ENCODE data around the gene TRIM58.

TRIM58 gene, protein sequence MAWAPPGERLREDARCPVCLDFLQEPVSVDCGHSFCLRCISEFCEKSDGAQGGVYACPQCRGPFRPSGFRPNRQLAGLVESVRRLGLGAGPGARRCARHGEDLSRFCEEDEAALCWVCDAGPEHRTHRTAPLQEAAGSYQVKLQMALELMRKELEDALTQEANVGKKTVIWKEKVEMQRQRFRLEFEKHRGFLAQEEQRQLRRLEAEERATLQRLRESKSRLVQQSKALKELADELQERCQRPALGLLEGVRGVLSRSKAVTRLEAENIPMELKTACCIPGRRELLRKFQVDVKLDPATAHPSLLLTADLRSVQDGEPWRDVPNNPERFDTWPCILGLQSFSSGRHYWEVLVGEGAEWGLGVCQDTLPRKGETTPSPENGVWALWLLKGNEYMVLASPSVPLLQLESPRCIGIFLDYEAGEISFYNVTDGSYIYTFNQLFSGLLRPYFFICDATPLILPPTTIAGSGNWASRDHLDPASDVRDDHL

DNA sequence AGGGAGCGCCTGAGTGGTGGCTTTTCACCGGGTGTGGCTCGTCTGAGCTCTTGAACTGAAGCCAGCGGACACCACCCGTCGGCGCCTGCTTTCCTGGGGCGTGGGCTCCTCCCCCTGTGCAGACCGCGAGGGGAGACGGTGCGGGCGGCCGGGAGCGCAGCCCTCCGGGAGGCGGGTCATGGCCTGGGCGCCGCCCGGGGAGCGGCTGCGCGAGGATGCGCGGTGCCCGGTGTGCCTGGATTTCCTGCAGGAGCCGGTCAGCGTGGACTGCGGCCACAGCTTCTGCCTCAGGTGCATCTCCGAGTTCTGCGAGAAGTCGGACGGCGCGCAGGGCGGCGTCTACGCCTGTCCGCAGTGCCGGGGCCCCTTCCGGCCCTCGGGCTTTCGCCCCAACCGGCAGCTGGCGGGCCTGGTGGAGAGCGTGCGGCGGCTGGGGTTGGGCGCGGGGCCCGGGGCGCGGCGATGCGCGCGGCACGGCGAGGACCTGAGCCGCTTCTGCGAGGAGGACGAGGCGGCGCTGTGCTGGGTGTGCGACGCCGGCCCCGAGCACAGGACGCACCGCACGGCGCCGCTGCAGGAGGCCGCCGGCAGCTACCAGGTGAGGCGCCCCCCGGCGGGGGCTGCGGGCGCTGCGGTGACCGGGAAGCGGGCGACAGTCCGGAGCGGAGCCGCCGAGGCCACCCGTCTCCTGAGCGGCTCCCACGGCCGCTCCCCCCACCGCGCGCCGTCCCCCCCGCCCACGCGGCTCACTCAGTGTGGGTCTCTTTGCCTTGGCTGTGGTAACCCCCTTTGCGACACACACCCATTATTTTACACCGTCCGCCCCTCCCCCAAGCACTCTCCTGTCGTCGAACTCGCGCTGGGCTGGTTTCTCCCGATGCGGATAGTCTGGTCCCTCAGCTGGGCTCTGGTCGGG, at the start of gene TRIM58:
Gene TRIM58 (plus strand): TSS at position 119 of the 916 bp plus-strand sequence. CDS start 60 bp downstream, at position 179.
- no peak for DNase-seq (ENCODE audit: low spot score)

DNA sequence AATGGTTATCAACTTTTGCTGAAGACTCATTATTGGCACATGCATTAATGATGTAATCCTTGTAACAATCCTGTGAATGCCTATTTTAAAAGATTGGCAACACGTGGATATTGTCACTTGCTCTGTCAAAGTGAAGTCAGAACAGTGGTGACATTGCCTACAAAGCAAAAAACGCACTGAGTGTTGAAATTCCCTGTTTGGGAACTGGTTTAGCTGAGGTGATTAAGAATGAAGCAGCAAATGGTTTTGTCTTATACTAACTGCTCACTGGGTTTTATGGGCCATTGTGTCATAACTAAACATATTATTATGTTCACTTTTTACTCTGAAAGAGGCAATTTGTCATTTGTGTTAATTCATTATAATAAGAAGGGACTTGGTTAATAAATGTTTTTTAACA, 44.4 kb upstream of the TRIM58 start:
- DNase-seq (ENCODE audit: low spot score), result no peak

DNA sequence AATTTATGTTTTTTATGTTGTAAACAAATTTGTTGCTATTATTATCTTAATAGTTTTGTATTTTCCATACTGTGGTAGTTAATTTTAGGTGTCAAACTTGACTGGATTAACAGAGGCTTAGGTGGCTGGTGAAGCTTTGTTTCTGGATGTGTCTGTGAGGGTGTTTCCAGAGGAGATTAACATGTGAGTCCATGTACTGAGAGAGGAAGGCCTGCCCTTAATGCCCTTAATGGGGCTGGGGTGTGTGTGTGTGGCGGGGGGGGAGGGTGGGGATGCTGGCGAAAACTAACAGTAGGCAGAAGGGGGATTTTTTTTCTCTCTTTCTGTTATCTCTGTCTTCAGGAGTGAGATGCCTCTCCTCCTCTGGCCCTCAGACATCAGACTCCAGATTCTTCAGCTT, 34.9 kb upstream of the TRIM58 start:
- DNase-seq (ENCODE audit: low spot score), result no peak

DNA sequence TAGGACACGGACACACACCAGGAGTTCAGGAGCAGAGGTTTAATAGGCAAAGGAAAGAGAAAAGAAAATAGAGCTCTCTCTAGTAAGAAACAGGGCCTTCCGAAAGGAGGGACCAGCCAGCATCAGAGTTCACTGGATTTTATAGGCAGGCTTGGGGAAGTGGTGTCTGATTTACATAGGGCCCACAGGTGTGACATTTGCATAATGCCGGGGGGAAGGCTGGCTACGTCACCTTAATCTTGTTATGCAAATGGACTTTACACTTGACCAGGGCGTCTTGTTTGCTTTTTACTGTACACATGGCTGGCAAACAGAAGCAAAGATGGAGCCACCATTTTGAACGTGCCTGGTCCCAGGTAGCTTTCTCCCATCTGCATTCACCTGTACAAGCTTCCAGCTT, 33.0 kb upstream of the TRIM58 start, which contains the start of gene OR14A16:
Gene OR14A16 (minus strand): TSS at position 97 of the 400 bp plus-strand sequence. CDS start 8,390 bp downstream, outside the sequence.
- DNase-seq (ENCODE audit: low spot score), result no peak

DNA sequence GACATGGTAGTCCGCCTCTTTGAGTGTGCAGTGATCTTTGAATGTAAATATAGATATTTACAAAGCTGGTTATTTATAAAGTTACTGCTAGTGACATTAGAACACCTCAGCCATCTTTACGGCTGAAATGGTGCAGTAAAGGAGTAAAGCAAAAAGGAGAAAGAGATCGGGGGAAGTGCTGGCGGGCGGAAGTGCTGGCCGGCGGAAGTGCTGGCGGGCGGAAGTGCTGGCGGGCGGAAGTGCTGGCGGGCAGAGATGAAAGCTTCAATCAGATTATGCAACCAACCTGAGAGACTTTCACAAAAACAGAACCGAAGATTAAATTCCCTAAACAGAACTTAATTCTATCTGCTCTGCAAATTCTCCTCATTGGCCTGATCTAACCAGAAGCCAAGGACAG, 31.6 kb upstream of the TRIM58 start:
- DNase-seq (ENCODE audit: low spot score), result no peak

DNA sequence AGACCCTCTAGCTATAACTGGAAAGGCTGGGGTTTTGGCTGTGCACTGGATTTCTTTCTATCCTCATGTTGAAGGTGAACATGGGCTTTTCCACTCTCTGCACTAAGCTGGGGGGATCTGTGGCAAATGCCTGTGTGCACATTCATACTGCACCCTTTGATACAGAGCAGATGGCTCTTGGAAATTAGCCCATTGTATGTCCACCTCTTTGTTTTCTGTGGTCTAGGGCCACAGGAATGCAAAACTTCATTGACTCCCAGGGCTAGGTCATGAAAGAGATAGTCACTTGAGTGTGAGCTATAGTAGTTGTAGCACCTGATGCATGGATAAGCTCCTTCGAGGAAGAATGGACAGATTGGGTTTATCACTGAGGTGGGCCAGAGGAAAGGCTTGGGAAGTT, 27.3 kb upstream of the TRIM58 start:
- no peak for DNase-seq (ENCODE audit: low spot score)

DNA sequence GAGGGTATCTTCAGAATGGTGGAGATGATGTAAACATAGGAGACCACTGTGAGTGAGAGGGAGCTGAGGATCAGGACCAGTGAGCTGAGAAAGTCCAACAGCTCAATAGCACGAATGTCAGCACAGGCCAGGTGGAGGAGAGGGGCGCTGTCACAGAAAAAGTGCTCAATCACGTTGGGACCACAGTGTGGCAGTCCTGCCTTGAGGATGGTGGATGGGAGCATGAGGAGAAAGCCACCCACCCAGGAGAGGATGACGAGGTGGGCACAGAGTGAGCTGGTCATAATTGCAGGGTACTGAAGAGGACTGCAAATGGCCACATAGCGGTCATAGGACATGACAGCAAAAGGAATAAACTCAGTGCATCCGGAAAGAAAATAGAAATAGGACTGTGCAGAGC, 23.4 kb upstream of the TRIM58 start:
- DNase-seq (ENCODE audit: low spot score), result no peak

DNA sequence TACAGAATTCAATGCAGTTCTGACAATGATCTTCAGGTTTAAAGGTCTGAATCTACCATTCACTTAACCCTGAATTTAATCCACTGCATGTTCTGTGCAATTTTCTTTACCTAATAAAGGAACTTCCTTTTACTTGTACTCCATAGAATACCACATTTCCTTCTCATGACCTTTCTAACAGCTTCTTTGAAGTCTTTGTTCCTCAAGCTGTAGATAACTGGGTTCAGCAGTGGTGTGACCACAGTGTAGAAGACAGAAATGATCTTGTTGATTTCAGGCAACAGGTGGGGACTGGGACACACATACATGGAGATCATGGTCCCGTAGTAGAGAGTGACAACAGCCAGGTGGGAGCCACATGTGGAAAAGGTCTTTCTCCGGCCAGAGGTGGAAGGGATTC, 16.2 kb upstream of the TRIM58 start:
- DNase-seq (ENCODE audit: low spot score), result no peak

DNA sequence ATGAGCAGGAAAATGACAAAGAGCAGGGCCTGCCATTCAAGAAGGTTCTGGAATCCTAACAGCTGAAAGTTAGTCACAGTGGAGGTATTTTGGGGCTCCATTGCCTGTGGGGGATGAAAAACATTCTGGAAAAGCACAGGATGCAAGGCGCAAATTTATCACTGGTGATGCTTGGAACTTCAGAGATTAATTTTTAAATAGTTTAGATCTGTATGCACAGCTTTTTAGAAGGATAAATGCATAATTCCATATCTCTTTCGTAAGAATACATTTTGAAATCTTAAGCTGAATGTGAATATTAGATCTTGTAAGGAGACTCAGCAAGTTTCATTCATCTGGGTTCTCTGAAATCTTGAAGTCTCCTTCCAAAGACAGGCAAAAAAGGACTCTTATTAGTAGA, 15.2 kb upstream of the TRIM58 start, which contains the start of gene OR11L1:
Gene OR11L1 (minus strand): TSS at position 101 of the 400 bp plus-strand sequence. CDS start 0 bp downstream, at position 101.
- no peak for DNase-seq (ENCODE audit: low spot score)

DNA sequence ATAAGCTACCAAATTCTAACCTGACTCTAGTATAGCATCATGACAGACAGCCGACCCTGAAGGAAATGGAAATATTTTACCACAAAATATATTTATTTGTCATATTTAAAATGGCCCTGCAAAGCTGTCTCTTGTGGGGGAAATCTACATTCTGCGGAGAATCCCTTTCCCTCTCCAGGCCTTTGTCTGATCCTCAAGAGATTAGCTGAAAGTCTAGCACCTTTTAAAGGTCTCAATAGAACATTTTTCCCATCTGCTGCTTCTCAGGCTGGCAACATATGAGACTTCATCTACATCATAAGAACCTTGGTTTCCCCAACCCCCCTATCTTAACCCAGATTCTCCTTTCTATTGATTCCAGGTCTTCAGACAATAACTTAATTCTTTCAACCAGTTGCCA, 13.6 kb upstream of the TRIM58 start:
- no peak for DNase-seq (ENCODE audit: low spot score)

DNA sequence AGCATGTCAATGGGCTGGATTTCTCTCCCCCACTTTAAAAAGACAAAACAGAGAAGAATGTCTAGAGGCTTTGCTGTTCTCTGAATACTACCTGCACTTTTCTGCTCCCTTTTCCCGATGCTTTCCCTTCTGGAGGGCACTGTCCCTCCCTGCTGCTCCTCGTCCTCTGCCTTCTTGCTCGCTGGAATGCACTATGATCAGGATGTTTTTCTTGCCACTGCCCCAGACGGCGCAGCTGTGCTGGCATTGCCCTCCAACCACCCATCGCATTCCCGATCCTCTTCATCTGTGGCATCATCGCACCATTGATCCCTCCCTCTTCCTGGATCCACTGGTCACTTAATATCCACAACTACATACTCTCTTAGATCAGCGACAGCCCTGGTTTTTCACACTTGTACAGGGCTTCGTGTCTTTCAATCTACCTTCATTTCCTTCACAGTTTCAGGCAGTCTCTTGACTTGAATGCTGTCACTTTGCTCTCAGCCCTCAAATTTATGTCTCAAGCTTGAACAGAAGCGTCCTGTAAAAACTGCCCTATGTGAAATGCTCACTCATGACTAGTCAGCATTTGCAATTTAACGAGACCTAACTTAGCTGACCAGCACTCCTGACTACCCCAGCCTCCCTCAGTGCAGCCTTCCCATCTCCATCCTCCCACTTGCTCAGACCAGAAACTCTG, 11.8 kb upstream of the TRIM58 start:
- DNase-seq (ENCODE audit: low spot score), result no peak

DNA sequence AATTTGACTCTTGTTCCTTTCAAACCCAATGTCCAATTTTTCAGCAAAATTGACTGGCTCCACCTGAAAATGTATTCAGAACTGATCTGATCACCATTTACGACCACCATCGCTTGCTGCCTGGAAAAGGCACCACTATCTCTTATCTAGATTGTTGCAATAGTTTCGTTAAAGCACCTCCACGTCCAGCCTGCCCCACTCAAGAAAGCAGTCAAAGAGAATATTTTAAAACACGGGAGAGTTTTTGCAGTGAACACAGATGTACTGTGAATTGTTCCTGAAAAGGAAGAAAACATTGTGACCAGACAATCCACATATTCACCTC, 11.3 kb upstream of the TRIM58 start:
- no peak for DNase-seq (ENCODE audit: low spot score)

DNA sequence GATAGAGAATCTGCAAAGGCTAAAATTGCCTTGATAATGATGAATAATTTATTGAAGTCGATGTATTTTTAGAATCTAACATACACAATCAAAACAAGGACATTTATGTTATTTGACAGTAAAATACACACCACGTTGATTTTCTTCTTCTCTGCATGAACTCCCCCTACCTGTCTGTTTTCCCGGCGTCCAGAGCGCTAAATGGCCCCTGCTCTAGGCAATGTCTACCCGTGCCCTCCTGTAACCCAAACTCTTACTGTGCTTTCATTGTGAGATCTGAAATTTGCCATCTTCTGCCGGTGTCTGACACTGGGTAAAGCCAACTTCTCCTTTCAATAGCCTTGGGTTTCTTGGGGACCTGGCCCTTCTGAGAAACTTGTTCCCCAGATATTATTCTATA, 8.6 kb upstream of the TRIM58 start:
- no peak for DNase-seq (ENCODE audit: low spot score)

DNA sequence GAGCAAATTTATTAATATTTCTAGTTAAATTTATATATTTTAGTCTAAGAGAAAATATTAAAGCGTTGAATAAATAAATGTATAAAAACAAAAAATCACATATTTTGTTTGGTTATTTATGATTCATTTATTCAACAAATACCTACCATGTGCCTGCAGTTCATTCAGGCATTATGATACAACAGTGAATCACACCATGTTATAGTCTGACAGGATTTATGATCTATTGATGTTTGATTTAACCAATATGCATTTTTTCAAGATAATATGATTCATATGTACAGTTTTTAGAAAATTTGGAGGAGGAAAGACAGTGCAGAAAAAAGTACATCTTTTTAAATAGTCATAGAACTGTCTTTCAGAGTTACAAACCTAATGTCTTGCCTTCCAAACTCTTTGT, 7.4 kb upstream of the TRIM58 start:
- DNase-seq (ENCODE audit: low spot score), result no peak

DNA sequence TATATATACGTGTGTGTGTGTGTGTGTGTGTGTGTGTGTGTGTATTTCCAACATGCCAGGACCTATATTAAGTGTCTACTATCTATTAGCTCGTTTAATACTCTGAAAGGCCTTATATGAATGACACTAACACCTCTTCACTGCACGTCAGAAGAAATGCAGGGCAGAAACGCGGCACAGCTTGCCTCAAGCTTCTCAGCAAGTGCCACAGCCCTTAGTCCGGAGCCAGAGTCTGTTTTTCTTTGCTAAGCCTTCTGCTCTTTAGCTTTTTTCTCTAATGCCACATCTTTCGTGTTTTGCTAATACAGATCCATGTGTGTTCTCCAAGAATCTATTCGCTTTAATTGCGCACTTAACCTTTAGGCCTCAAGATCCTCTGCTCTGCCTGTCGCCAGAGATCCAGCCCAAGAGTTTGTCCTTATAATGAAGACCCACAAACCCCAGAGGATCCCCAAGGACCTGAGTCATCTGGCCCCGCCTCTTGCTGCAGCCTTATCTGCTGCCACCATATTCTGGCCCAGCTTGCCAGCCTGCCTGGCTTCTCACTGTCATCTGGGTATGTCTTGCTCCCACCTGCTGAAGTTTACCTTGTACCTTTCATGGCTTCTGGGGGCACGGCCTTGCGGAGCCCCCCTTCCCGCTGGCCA, 2.0 kb upstream of the TRIM58 start:
- no peak for DNase-seq (ENCODE audit: low spot score)

DNA sequence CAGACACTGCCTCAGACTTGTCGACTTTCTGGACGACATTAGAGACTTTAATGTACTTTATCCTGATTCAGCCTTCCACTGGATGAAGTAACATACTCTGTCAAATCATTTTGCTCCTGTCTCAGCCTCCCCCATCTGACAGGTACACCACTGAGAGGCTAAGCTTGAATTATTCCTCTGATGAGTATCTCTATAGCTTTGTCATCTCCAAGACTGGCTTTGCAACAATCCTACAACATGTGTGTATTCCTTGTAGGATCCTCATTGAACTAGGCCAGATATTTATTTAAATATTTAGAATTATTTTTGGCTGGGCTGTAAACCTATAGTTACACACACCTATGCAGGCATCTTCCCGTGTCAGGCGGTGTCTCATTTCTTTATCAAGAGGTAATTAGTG, 1.1 kb upstream of the TRIM58 start:
- no peak for DNase-seq (ENCODE audit: low spot score)

DNA sequence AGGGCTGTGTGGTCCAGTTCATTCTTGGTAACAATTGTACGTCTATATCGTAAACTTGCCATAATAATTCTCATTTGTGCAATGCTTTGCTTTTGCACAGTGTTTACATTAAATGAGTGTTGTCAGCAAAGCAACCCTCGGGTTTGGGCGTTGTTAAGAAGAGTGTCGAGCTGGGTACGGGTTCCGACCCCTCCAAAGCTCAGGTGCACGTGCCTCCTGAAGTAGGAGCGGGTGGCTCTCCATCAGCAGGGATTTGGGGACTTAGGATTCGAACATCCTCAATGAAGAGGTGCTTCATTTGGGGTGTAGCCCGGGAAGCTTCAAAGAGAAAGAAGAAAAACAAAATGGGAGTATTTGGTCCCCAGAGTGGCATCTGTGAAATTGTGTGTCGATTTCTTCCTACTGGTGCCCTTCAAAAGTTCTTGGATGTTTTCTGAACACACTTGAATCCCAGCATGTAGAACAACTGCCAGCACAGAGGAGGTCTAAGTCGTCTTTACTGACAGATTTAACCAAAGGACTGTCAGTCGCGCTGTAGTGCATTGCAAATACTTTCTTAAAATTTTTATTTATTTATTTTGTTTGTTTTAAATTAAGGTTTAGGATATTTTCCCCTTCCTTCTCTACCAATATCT, 1.1 kb downstream of the TRIM58 start:
- no peak for DNase-seq (ENCODE audit: low spot score)

DNA sequence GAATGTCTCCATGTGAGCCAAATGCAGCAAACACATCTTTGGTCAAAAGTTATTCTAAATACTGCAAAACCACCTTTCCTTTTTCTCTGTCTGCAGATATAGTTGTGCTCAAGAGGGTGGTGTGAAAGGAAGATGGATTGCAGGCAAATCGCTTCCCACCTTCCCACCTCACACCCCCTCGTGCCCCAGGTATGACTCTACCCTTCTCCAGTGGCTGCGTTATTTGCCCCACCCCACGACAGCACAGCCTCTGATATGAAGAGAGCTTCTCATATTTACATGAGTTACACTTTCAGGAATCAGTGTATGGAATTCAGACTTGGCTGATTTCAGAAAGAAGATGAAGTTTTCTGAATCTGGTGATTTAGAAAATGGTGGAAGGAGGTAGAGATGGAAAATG, 5.8 kb downstream of the TRIM58 start:
- no peak for DNase-seq (ENCODE audit: low spot score)

DNA sequence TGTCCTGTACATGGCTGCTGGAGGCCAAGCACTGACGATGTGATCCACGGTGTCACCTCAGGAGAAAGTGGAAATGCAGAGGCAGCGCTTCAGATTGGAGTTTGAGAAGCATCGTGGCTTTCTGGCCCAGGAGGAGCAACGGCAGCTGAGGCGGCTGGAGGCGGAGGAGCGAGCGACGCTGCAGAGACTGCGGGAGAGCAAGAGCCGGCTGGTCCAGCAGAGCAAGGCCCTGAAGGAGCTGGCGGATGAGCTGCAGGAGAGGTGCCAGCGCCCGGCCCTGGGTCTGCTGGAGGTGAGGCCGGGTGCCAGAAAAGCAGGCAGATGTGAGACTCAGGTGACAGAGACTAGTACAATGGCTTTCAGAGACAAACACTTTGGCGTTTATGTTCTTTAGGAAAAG, 7.7 kb downstream of the TRIM58 start:
- DNase-seq (ENCODE audit: low spot score), result no peak

DNA sequence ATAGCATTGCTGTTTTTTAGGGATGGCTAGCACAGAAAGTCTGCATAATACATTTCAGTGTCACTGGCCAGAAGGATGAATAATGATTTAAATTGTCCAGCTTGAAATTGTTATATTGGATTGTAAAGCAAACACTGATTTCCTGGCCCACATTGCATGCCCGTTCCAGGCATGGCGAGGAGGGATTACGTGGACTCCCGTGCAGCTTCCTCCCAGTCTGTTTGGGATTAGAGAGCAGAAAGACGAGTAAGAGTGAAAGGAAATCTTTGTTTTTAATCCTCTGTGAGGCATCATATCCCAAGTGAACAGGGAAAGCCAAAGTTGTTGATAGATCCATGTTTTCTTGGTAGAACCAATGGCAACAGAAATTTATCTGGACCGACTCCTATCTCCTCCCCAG, 8.4 kb downstream of the TRIM58 start:
- DNase-seq (ENCODE audit: low spot score), result no peak

DNA sequence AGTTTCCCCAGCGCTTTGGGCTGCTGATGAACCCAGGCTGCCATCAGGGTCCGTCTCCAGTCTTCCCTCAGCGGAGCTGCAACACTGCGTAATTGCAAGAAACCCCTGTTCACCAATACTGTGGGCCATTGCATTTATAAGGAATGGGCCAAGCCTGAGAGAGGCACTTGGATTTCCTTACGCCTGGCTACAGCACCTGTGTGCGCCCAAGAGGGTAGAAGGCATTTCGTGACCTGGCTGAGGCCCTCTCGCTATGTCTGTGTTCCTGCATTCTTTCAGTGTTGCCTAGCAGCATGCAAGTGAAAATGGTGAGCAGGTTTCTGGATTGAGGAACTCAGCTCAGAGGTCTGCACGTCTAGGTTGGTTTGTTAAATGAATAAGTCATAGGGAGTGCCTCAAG, 26.4 kb downstream of the TRIM58 start:
- DNase-seq (ENCODE audit: low spot score), result no peak

Data from AG08396 (cell line).